HG03103 (cell line): Measurements from ENCODE around the gene ARHGEF11.

ENCODE experiments used
- ATAC-seq: cut with Tn5 transposase; IDR thresholded peaks from one replicate; pipeline ENCODE4 v1.9.1; 2021; ENCODE audit warnings: low read depth; ENCODE audit not compliant: unreplicated experiment

Gene ARHGEF11

GRCh38 chr1:157001304-157001703, 44.2 kb downstream of the ARHGEF11 start:
- ATAC-seq, result no peak

GRCh38 chr1:157000686-157001085, 44.9 kb downstream of the ARHGEF11 start:
- no peak for ATAC-seq

- no peak for ATAC-seq
Measured at GRCh38 chr1:156999596-157000320, 45.8 kb downstream of the ARHGEF11 start.

- ATAC-seq, result no peak
Measured at GRCh38 chr1:156998840-156999500, 46.6 kb downstream of the ARHGEF11 start.

- no peak for ATAC-seq
Measured at GRCh38 chr1:156998301-156998700, 47.2 kb downstream of the ARHGEF11 start.

GRCh38 chr1:156995412-156995811, 50.1 kb downstream of the ARHGEF11 start:
- no peak for ATAC-seq

GRCh38 chr1:156994277-156994676, 51.3 kb downstream of the ARHGEF11 start:
- no peak for ATAC-seq

GRCh38 chr1:156993426-156994147, 52.0 kb downstream of the ARHGEF11 start:
- ATAC-seq, result no peak

- no peak for ATAC-seq
Measured at GRCh38 chr1:156992215-156992614, 53.3 kb downstream of the ARHGEF11 start.

GRCh38 chr1:156987715-156988114, 57.8 kb downstream of the ARHGEF11 start:
- ATAC-seq, result no peak

- ATAC-seq, result no peak
Measured at GRCh38 chr1:156980551-156980950, 65.0 kb downstream of the ARHGEF11 start.

GRCh38 chr1:156975084-156975483, 70.5 kb downstream of the ARHGEF11 start:
- ATAC-seq, result no peak

- ATAC-seq, result no peak
Measured at GRCh38 chr1:156973417-156973816, 72.1 kb downstream of the ARHGEF11 start.

GRCh38 chr1:156970017-156970416, 75.5 kb downstream of the ARHGEF11 start:
- ATAC-seq, result no peak

GRCh38 chr1:156969496-156969895, 76.0 kb downstream of the ARHGEF11 start:
- no peak for ATAC-seq

GRCh38 chr1:156964441-156964840, 81.1 kb downstream of the ARHGEF11 start:
- no peak for ATAC-seq

- no peak for ATAC-seq
Measured at GRCh38 chr1:156963621-156964020, 81.9 kb downstream of the ARHGEF11 start.

GRCh38 chr1:156961709-156962108, 83.8 kb downstream of the ARHGEF11 start:
- no peak for ATAC-seq

GRCh38 chr1:156959925-156960324, 85.6 kb downstream of the ARHGEF11 start:
- ATAC-seq, result no peak

GRCh38 chr1:156959414-156959813, 86.1 kb downstream of the ARHGEF11 start:
- no peak for ATAC-seq

GRCh38 chr1:156958247-156958714, 87.3 kb downstream of the ARHGEF11 start:
- no peak for ATAC-seq
